ENCODE data around the gene ENDOD1.
"Not testable (repeated sequence)": the region's sequence is repeated elsewhere in the genome, so short reads cannot be mapped to it uniquely, and the experiment has no call there.

Gene ENDOD1

GRCh38 chr11:95104856-95105255 lies 15.2 kb downstream of the ENDOD1 start:
- Histone ChIP-seq H3K9me3 (ENCODE audit: severe bottlenecking) (no peaks in the 10 kb centered on the region), H3K27ac (ENCODE audit: poor library complexity, severe bottlenecking) (no peak overlapping the region), H3K4me1 (ENCODE audit: insufficient read depth, poor library complexity, severe bottlenecking) (peaks cover 31% of the 10 kb centered on the region), H3K36me3 (ENCODE audit: low read depth) (peaks cover 6% of the 10 kb centered on the region; the same call in 1 of the 2 replicates), H3K4me3 (ENCODE audit: severe bottlenecking) (no peak overlapping the region), H3K27me3 (ENCODE audit: insufficient read depth, poor library complexity, severe bottlenecking) (no peaks in the 10 kb centered on the region)
- DNase-seq (ENCODE audit: low spot score) (no peak), ATAC-seq (ENCODE audit: low read depth) (no peak)
- TF ChIP-seq, protein P1, sequence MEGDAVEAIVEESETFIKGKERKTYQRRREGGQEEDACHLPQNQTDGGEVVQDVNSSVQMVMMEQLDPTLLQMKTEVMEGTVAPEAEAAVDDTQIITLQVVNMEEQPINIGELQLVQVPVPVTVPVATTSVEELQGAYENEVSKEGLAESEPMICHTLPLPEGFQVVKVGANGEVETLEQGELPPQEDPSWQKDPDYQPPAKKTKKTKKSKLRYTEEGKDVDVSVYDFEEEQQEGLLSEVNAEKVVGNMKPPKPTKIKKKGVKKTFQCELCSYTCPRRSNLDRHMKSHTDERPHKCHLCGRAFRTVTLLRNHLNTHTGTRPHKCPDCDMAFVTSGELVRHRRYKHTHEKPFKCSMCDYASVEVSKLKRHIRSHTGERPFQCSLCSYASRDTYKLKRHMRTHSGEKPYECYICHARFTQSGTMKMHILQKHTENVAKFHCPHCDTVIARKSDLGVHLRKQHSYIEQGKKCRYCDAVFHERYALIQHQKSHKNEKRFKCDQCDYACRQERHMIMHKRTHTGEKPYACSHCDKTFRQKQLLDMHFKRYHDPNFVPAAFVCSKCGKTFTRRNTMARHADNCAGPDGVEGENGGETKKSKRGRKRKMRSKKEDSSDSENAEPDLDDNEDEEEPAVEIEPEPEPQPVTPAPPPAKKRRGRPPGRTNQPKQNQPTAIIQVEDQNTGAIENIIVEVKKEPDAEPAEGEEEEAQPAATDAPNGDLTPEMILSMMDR (IDR thresholded peaks at IDR 0.05; ENCODE audit: poor library complexity, severe bottlenecking) = no peak

DNA sequence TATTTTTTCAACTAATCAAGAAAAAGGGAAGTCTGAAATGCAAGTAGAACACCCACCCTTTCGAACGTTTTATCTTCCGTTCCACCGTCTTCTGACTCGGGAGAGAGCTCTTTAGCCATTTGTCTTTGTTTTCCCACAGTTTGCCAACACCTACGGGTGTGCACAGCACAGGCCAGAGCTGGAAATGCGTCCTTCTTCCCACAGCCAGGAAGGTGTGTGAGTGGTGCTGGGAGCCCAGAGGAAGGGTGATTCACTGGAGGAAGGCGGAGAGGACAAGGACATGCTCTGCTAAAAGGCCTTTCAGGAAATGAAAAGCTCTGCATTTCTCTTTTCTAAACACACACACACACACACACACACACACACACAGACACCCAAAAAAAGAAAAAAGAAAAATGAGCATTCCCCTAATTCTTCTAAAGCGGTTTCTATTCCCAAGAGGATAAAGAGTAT lies 18.5 kb downstream of the ENDOD1 start:
- ATAC-seq (ENCODE audit: low read depth) (peak; percentile 87), DNase-seq (ENCODE audit: low spot score) (no peak)
- TF ChIP-seq, protein P1 (IDR thresholded peaks at IDR 0.05; ENCODE audit: poor library complexity, severe bottlenecking) = no peak
- Histone ChIP-seq H3K36me3 (ENCODE audit: low read depth) (no peaks in the 10 kb centered on the region), H3K27me3 (ENCODE audit: insufficient read depth, poor library complexity, severe bottlenecking) (no peaks in the 10 kb centered on the region), H3K9me3 (ENCODE audit: severe bottlenecking) (no peaks in the 10 kb centered on the region), H3K4me1 (ENCODE audit: insufficient read depth, poor library complexity, severe bottlenecking) (peaks cover 31% of the 10 kb centered on the region), H3K27ac (ENCODE audit: poor library complexity, severe bottlenecking) (peak overlapping the region; percentile 84), H3K4me3 (ENCODE audit: severe bottlenecking) (no peak overlapping the region)

DNA sequence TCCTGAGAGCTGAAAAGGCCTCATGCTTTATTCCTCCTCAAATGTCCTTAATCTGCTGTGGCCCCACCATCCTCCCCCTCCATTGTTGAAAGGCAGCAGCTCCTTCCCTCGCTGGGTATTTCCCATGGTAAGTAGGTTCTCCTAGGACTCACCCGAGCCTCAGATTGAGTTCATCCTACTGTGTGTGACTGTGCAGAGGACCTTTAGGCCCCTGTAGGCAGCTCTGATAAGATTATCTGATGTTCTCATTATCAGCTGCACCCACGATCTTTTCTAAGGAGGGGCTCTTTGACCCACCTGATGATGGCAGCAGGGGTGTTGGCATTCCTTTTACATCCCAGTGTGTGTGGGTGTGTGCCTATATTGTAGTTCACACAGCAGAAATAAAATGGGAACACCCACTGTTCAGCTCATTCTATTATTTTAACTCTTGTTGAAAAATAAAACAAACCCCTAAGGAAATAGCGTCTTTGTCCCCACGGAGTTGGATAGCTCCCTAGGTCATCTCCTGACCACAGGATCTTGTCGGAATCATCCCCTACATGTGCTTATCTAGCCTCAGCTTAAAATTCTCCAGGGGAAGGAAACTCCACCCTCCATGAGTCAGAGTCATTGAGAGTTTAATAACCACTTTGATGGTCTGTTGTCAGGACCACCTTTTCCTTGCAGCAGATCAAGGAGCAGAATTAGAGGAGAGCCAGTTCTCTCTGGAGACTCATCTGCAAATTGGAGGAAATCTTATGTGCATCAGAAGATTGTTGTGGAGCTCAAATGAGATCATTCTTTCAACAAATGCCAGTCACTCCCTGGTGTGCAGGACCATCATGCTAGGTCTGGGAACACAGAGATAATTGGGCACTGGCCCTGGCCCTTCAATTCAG lies 19.3 kb downstream of the ENDOD1 start:
- Histone ChIP-seq H3K9me3 (ENCODE audit: severe bottlenecking) (no peaks in the 10 kb centered on the region), H3K36me3 (ENCODE audit: low read depth) (no peaks in the 10 kb centered on the region), H3K27me3 (ENCODE audit: insufficient read depth, poor library complexity, severe bottlenecking) (no peaks in the 10 kb centered on the region), H3K4me1 (ENCODE audit: insufficient read depth, poor library complexity, severe bottlenecking) (peaks cover 31% of the 10 kb centered on the region), H3K4me3 (ENCODE audit: severe bottlenecking) (no peak overlapping the region), H3K27ac (ENCODE audit: poor library complexity, severe bottlenecking) (peak overlapping the region; percentile 84)
- TF ChIP-seq, protein P1 (IDR thresholded peaks at IDR 0.05; ENCODE audit: poor library complexity, severe bottlenecking) = no peak
- no peak for DNase-seq (ENCODE audit: low spot score)
- no peak for ATAC-seq (ENCODE audit: low read depth)

DNA sequence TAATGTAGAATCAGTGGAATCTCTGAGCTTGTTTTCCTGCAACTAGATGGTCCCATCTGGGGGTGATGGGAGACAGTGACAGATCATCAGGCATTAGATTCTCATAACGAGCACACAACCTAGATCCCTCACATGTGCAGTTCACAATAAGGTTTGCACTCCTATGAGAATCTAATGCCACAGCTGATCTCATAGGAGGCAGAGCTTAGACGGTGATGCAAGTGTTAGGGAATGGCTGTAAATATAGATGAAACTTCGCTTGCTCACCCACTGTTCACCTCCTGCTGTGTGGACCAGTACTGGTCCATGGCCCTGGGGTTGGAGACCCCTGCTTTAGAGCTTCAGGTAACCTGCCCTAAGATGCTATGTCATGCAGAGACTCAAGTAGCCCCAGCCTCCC lies 21.8 kb downstream of the ENDOD1 start:
- H3K4me1 ChIP-seq (ENCODE audit: insufficient read depth, poor library complexity, severe bottlenecking) = peaks cover 27% of the 10 kb centered on the region
- not testable (repeated sequence) for H3K36me3 ChIP-seq (ENCODE audit: low read depth); H3K27me3 ChIP-seq (ENCODE audit: insufficient read depth, poor library complexity, severe bottlenecking); DNase-seq (ENCODE audit: low spot score); H3K4me3 ChIP-seq (ENCODE audit: severe bottlenecking); H3K9me3 ChIP-seq (ENCODE audit: severe bottlenecking); ATAC-seq (ENCODE audit: low read depth); H3K27ac ChIP-seq (ENCODE audit: poor library complexity, severe bottlenecking)

- DNase-seq (ENCODE audit: low spot score) = no peak
- ATAC-seq (ENCODE audit: low read depth) = no peak
- TF ChIP-seq, protein P1 (IDR thresholded peaks at IDR 0.05; ENCODE audit: poor library complexity, severe bottlenecking) = no peak
- Histone ChIP-seq H3K4me1 (ENCODE audit: insufficient read depth, poor library complexity, severe bottlenecking) (peaks cover 22% of the 10 kb centered on the region), H3K4me3 (ENCODE audit: severe bottlenecking) (no peak overlapping the region), H3K27ac (ENCODE audit: poor library complexity, severe bottlenecking) (no peak overlapping the region), H3K27me3 (ENCODE audit: insufficient read depth, poor library complexity, severe bottlenecking) (no peaks in the 10 kb centered on the region), H3K36me3 (ENCODE audit: low read depth) (no peaks in the 10 kb centered on the region), H3K9me3 (ENCODE audit: severe bottlenecking) (no peaks in the 10 kb centered on the region)
These were observed 22.4 kb downstream of the ENDOD1 start for GRCh38 chr11:95111923-95112540.
